ENCODE data around the gene SLC27A3. TPM values are rescaled to one million over a fixed set of nuclear protein-coding genes. Genes with fewer than 3 reads are reported as not detected.

Gene SLC27A3
- polyA plus RNA-seq, 1 donor from 2014 or later, result 30.6 TPM

DNA sequence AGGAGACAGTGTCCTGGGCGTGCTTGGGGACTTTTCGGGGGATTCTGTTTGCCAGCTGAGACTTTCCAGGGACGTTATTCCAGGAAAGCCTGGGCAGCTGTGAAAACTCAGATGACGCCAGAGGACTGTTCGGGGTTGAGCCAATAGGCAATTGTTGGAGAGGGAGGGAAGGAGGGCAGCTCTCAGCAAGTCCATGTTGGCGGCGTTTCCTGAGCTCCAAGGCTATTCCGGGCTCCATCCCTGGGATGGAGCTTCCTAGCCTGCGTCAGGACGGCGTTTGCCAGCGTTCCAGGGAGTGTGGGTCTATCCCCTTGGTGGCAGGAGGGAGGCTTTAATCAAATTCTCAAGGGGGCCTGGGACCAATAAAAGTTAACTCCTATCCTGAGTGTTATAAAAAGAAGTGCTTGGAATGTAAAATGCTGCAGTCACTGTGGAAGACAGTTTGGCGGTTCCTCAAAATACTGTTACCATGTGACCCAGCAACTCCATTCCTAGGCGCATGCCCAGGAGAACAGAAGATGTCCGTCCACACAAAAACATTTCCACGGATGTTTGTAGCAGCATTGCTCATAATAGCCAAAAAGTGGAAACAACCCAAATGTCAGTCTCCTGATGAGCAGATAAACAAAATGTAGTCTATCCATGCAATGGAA, 15.2 kb downstream of the SLC27A3 start:
- Histone ChIP-seq H3K4me3 (ENCODE audit: low read length) (no peak overlapping the region), H3K9ac (ENCODE audit: low read length) (no peak overlapping the region)

DNA sequence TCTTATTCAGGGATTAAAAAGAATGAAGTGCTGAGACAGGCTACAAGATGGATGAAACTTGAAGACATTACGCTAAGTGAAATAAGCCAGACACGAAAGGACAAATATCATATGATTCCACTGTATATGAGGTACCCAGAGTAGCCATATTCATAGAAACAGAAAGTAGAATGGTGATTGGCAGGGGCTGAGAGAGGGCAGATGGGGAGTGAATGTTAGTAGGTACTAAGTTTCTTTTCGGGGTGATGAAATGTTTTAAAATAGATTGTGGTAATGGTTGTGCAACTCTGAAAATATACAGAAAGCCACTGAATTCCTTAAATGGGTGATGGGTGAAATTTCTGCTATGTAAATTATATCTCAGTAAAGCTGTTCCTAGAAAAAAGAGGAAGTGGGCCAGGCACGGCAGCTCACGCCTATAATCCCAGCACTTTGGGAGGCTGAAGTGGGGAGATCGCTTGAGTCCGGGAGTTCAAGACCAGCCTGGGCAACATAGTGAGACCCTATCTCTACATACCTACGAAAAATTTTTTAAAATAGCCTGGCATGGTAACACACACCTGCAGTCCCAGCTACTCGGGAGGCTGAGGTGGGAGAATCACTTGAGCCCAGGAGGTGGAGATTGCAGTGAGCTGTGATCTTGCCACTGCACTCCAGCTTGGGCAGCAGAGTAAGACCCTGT, 15.9 kb downstream of the SLC27A3 start:
- Histone ChIP-seq H3K9me2 (ENCODE audit: insufficient read depth, low read length) (no peaks in the 10 kb centered on the region), H4K20me1 (ENCODE audit: insufficient read depth) (no peaks in the 10 kb centered on the region), H3K27me3 (ENCODE audit: insufficient read depth, low read depth, low read length) (no peaks in the 10 kb centered on the region), H3F3A (ENCODE audit: insufficient read depth, low read length, poor library complexity, severe bottlenecking) (no peaks in the 10 kb centered on the region), H3K9me3 (ENCODE audit: low read length) (no peaks in the 10 kb centered on the region), H2AFZ (ENCODE audit: low read depth, low read length) (no peak overlapping the region), H3K4me3 (ENCODE audit: low read length) (no peak overlapping the region), H3K4me2 (ENCODE audit: low read length) (no peak overlapping the region), H3K79me2 (replicated peaks; ENCODE audit: insufficient read depth, low read length) (no peaks in the 10 kb centered on the region), H3K36me3 (ENCODE audit: insufficient read depth, low read length) (no peaks in the 10 kb centered on the region), H3K9ac (ENCODE audit: low read length) (no peak overlapping the region), H3K27ac (ENCODE audit: low read length) (no peak overlapping the region)
- TF ChIP-seq TAF1 (IDR thresholded peaks at IDR 0.05; ENCODE audit: low read depth), result no peak
- TF ChIP-seq EP300 (conservative IDR thresholded peaks at IDR 0.05; ENCODE audit: poor library complexity, severe bottlenecking), result no peak
- no peak for TF ChIP-seq POLR2AphosphoS5 (IDR thresholded peaks at IDR 0.05)
- TF ChIP-seq, protein P1, sequence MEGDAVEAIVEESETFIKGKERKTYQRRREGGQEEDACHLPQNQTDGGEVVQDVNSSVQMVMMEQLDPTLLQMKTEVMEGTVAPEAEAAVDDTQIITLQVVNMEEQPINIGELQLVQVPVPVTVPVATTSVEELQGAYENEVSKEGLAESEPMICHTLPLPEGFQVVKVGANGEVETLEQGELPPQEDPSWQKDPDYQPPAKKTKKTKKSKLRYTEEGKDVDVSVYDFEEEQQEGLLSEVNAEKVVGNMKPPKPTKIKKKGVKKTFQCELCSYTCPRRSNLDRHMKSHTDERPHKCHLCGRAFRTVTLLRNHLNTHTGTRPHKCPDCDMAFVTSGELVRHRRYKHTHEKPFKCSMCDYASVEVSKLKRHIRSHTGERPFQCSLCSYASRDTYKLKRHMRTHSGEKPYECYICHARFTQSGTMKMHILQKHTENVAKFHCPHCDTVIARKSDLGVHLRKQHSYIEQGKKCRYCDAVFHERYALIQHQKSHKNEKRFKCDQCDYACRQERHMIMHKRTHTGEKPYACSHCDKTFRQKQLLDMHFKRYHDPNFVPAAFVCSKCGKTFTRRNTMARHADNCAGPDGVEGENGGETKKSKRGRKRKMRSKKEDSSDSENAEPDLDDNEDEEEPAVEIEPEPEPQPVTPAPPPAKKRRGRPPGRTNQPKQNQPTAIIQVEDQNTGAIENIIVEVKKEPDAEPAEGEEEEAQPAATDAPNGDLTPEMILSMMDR (IDR thresholded peaks at IDR 0.05; ENCODE audit: poor library complexity, severe bottlenecking), result no peak
- TF ChIP-seq RAD21 (conservative IDR thresholded peaks at IDR 0.05), result no peak
- TF ChIP-seq, protein P2, sequence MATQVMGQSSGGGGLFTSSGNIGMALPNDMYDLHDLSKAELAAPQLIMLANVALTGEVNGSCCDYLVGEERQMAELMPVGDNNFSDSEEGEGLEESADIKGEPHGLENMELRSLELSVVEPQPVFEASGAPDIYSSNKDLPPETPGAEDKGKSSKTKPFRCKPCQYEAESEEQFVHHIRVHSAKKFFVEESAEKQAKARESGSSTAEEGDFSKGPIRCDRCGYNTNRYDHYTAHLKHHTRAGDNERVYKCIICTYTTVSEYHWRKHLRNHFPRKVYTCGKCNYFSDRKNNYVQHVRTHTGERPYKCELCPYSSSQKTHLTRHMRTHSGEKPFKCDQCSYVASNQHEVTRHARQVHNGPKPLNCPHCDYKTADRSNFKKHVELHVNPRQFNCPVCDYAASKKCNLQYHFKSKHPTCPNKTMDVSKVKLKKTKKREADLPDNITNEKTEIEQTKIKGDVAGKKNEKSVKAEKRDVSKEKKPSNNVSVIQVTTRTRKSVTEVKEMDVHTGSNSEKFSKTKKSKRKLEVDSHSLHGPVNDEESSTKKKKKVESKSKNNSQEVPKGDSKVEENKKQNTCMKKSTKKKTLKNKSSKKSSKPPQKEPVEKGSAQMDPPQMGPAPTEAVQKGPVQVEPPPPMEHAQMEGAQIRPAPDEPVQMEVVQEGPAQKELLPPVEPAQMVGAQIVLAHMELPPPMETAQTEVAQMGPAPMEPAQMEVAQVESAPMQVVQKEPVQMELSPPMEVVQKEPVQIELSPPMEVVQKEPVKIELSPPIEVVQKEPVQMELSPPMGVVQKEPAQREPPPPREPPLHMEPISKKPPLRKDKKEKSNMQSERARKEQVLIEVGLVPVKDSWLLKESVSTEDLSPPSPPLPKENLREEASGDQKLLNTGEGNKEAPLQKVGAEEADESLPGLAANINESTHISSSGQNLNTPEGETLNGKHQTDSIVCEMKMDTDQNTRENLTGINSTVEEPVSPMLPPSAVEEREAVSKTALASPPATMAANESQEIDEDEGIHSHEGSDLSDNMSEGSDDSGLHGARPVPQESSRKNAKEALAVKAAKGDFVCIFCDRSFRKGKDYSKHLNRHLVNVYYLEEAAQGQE (IDR thresholded peaks at IDR 0.05; ENCODE audit: borderline replicate concordance), result no peak

More for the DNA sequence above, 15.2 kb downstream of the SLC27A3 start:
- H3K9me2 ChIP-seq (ENCODE audit: insufficient read depth, low read length), result no peaks in the 10 kb centered on the region
- no peaks in the 10 kb centered on the region for H4K20me1 ChIP-seq (ENCODE audit: insufficient read depth)
- TF ChIP-seq EZH2 (IDR thresholded peaks at IDR 0.05; ENCODE audit: borderline replicate concordance, insufficient read depth, low read length, poor library complexity, severe bottlenecking), result no peak
- TF ChIP-seq MXI1 (conservative IDR thresholded peaks at IDR 0.05; ENCODE audit: poor library complexity, severe bottlenecking), result no peak
- TF ChIP-seq, protein P1 (IDR thresholded peaks at IDR 0.05; ENCODE audit: poor library complexity, severe bottlenecking), result no peak
- TF ChIP-seq RAD21 (conservative IDR thresholded peaks at IDR 0.05), result no peak
- no peak for TF ChIP-seq SMC3 (conservative IDR thresholded peaks at IDR 0.05; ENCODE audit: poor library complexity)
- TF ChIP-seq TAF1 (IDR thresholded peaks at IDR 0.05; ENCODE audit: low read depth), result no peak
- no peak for TF ChIP-seq POLR2AphosphoS5 (IDR thresholded peaks at IDR 0.05)
- TF ChIP-seq EP300 (conservative IDR thresholded peaks at IDR 0.05; ENCODE audit: poor library complexity, severe bottlenecking), result no peak
- TF ChIP-seq, protein P2 (IDR thresholded peaks at IDR 0.05; ENCODE audit: borderline replicate concordance), result no peak
- H3K79me2 ChIP-seq (replicated peaks; ENCODE audit: insufficient read depth, low read length), result no peaks in the 10 kb centered on the region
- no peak overlapping the region for H2AFZ ChIP-seq (ENCODE audit: low read depth, low read length)
- no peaks in the 10 kb centered on the region for H3K9me3 ChIP-seq (ENCODE audit: low read length)
- no peak overlapping the region for H3K4me2 ChIP-seq (ENCODE audit: low read length)
- no peaks in the 10 kb centered on the region for H3F3A ChIP-seq (ENCODE audit: insufficient read depth, low read length, poor library complexity, severe bottlenecking)
- H3K36me3 ChIP-seq (ENCODE audit: insufficient read depth, low read length), result no peaks in the 10 kb centered on the region
- H3K27ac ChIP-seq (ENCODE audit: low read length), result no peak overlapping the region
- H3K27me3 ChIP-seq (ENCODE audit: insufficient read depth, low read depth, low read length), result no peaks in the 10 kb centered on the region

Data from neural cell (in vitro differentiated cells).